Fibroblast of lung (primary cell): Measurements from ENCODE around the gene UCN3.

Experiments
- CTCF ChIP-seq, 2 donors: IDR thresholded peaks in 1 of 2; conservative IDR thresholded peaks in 1 of 2; 1 replicate in 1 of 2; 2 replicates in 1 of 2; pipeline ENCODE4 v1.5.1; 2011 to 2012; ENCODE audit warnings: low read length in 2 of 2, control low read depth in 1 of 2, inconsistent platforms in 1 of 2, low read depth in 1 of 2, mild to moderate bottlenecking in 1 of 2
- EZH2 ChIP-seq: IDR thresholded peaks from 2 replicates; pipeline ENCODE4 v1.5.1; 2012; ENCODE audit warnings: low read length, control low read depth, mild to moderate bottlenecking; ENCODE audit errors: missing control alignments

- TF ChIP-seq CTCF (conservative IDR thresholded peaks at IDR 0.05 in 1 of 2, IDR thresholded peaks at IDR 0.05 in 1 of 2; ENCODE audit: low read depth in 1 of 2, low read length in 2 of 2) (no peak), EZH2 (no peak)
Observed at GRCh38 chr10:5360318-5360915, 4.3 kb upstream of the UCN3 start.
